Lung (tissue), 12 donors: ENCODE data around the gene ZNF14. TPM values are rescaled to one million over a fixed set of nuclear protein-coding genes. Genes with fewer than 3 reads are reported as not detected.

Source experiments
- ATAC-seq: fragments of 200-7000 bp; cut with Tn5 transposase; one replicate; pipeline ENCODE4 v1.9.1; 2020; ENCODE audit warnings: moderate number of reproducible peaks; ENCODE audit not compliant: insufficient read depth, low FRiP score
- DNase-seq, 3 donors: peaks; one replicate each; pipeline ENCODE4 v3.0.0-alpha.2; 2013 to 2017
- H3K27ac ChIP-seq, 2 donors: one replicate each; pipeline ENCODE4 v1.5.1; 2013; ENCODE audit warnings: mild to moderate bottlenecking in 2 of 2, moderate library complexity in 2 of 2, control low read depth in 1 of 2, inconsistent platforms in 1 of 2, low read depth in 1 of 2, low read length in 1 of 2
- H3K27me3 ChIP-seq, 3 donors: one replicate each; pipeline ENCODE4 v1.5.1; 2013; ENCODE audit warnings: low read length in 2 of 3; ENCODE audit not compliant: control insufficient read depth in 3 of 3, insufficient read depth in 3 of 3
- H3K36me3 ChIP-seq, 4 donors: one replicate each; pipeline ENCODE4 v1.5.1; 2013; ENCODE audit warnings: low read length in 4 of 4, mild to moderate bottlenecking in 1 of 4, moderate library complexity in 1 of 4; ENCODE audit not compliant: control insufficient read depth in 4 of 4, insufficient read depth in 4 of 4
- H3K4me1 ChIP-seq, 5 donors: one replicate each; pipeline ENCODE4 v1.5.1; 2013; ENCODE audit warnings: low read length in 5 of 5, mild to moderate bottlenecking in 2 of 5, moderate library complexity in 1 of 5; ENCODE audit not compliant: control insufficient read depth in 5 of 5, insufficient read depth in 5 of 5
- H3K4me3 ChIP-seq: one replicate; pipeline ENCODE4 v1.5.1; 2013; ENCODE audit warnings: mild to moderate bottlenecking, control low read depth, moderate library complexity
- H3K9ac ChIP-seq, 2 donors: one replicate each; pipeline ENCODE4 v1.5.1; 2013; ENCODE audit warnings: low read length in 2 of 2, control low read depth in 1 of 2; ENCODE audit not compliant: insufficient read depth in 1 of 2
- H3K9me3 ChIP-seq, 4 donors: one replicate each; pipeline ENCODE4 v1.5.1; 2013; ENCODE audit warnings: low read length in 3 of 4, mild to moderate bottlenecking in 1 of 4, moderate library complexity in 1 of 4; ENCODE audit not compliant: control insufficient read depth in 4 of 4, insufficient read depth in 3 of 4
- CTCF ChIP-seq: IDR thresholded peaks from 2 replicates; pipeline ENCODE4 v1.5.1; 2012; ENCODE audit warnings: mild to moderate bottlenecking; ENCODE audit errors: control extremely low read depth, extremely low read depth
- WGBS, 2 donors: extraction: QIAGEN DNeasy Blood & Tissue Kit; methylation state at CpG; one replicate each; pipeline ENCODE4 v1.1.7; 2013; 5-methylcytosine and 5-hydroxymethylcytosine counted together
- polyA plus RNA-seq, 2 donors: library from polyadenylated mRNA; stranded (reverse); fragments of 200-250 nt; gene quantifications; one replicate each; pipeline ENCODE4 v1.2.1, GENCODE V29; 2013
- total RNA-seq, 2 donors: library from RNA; depleted of rRNA in 1 of 2; stranded (reverse); fragments of >200 nt in 1 of 2; gene quantifications; one replicate each; pipeline ENCODE4 v1.2.1, GENCODE V29; 2014 to 2021
- donor health status: control.
- donor health status: control.
- donor health status: Bipolar disorder and iron deficiency.
- donor health status: healthy.
- donor health status: DM: yes; HTN: yes; CAD: no.

ZNF14 gene
- total and polyA plus RNA-seq, 4 donors = 2.6 to 18.1 (median 3.9) TPM

GRCh38 chr19:19711934-19712828, 20.7 kb downstream of the ZNF14 start:
- Histone ChIP-seq H3K4me1 (no peaks in the 10 kb centered on the region), H3K4me3 (no peak overlapping the region), H3K9me3 (peaks cover 38 to 71% (median 58%) of the 10 kb centered on the region in 4 donors), H3K36me3 (peaks cover 16 to 69% (median 56%) of the 10 kb centered on the region in 4 donors), H3K27ac (no peak overlapping the region), H3K27me3 (no peaks in the 10 kb centered on the region), H3K9ac (no peak overlapping the region)
- WGBS, 2 donors = 97 to 99% methylated on average over 10 of the region's 10 CpGs
- ATAC-seq (no peak), DNase-seq (no peak)
- no peak for TF ChIP-seq CTCF

DNA sequence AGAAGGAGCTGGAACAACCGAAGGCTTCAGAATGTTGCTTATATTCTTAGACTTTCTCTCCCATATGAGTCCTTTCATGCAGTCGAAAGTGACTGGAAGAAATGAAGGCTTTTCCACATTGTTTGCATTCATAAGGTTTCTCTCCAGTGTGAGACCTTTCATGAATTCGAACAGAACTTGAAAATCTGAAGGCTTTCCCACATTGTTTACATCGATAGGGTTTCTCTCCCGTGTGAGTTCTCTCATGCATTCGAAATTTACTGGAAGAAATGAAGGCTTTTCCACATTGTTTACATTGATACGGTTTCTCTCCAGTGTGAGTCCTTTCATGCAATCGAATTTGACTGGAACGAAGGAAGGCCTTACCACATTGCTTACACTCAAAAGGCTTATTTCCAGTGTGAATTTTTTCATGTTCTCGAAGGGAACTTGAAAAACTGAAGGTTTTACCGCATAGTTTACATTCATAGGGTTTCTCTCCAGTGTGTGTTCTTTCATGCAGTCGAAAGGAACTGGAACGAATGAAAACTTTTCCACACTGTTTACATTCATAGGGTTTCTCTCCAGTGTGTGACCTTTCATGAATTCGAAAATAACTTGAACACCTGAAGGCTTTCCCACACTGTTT, 21.5 kb downstream of the ZNF14 start:
- Histone ChIP-seq H3K4me1 (no peaks in the 10 kb centered on the region), H3K9me3 (peaks cover 35 to 65% (median 56%) of the 10 kb centered on the region in 4 donors), H3K4me3 (no peak overlapping the region), H3K27me3 (no peaks in the 10 kb centered on the region), H3K9ac (no peak overlapping the region), H3K36me3 (peaks cover 16 to 66% (median 52%) of the 10 kb centered on the region in 4 donors), H3K27ac (no peak overlapping the region)
- TF ChIP-seq CTCF = no peak
- 98% methylated on average over 14 of the region's 14 CpGs for WGBS, 2 donors
- ATAC-seq = no peak
- no peak for DNase-seq

DNA sequence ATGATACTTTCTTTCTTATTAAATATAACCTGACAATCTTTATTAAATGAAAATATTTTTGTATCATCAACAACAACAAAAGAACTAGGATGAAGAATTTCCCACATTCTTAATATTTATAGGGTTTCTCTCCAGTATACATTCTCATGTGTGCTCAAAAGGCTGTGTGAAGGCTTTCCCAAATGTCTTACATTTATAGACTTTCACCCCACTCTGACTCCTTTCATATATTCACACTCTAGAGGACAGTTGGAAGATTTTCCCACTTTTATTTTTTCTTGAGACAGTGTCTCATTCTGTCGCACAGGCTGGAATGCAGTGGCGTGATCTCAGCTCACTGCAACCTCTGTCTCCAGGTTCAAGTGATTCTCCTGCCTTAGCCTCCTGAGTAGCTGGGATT, 22.4 kb downstream of the ZNF14 start:
- Histone ChIP-seq H3K36me3 (peaks cover 16 to 60% (median 50%) of the 10 kb centered on the region in 4 donors), H3K9me3 (peaks cover 31 to 56% (median 50%) of the 10 kb centered on the region in 4 donors), H3K4me1 (no peaks in the 10 kb centered on the region), H3K9ac (no peak overlapping the region), H3K4me3 (no peak overlapping the region), H3K27ac (no peak overlapping the region), H3K27me3 (no peaks in the 10 kb centered on the region)
- no peak for TF ChIP-seq CTCF
- WGBS, 2 donors = 97 to 100% methylated on average over 2 of the region's 2 CpGs
- DNase-seq (no peak), ATAC-seq (no peak)
